ENCODE measurements around the gene KLF15. TPM values are rescaled to one million over a fixed set of nuclear protein-coding genes. Genes with fewer than 3 reads are reported as not detected.

Gene KLF15
- total RNA-seq, 1 experiment from 2014 or later, result 3.3 TPM

DNA sequence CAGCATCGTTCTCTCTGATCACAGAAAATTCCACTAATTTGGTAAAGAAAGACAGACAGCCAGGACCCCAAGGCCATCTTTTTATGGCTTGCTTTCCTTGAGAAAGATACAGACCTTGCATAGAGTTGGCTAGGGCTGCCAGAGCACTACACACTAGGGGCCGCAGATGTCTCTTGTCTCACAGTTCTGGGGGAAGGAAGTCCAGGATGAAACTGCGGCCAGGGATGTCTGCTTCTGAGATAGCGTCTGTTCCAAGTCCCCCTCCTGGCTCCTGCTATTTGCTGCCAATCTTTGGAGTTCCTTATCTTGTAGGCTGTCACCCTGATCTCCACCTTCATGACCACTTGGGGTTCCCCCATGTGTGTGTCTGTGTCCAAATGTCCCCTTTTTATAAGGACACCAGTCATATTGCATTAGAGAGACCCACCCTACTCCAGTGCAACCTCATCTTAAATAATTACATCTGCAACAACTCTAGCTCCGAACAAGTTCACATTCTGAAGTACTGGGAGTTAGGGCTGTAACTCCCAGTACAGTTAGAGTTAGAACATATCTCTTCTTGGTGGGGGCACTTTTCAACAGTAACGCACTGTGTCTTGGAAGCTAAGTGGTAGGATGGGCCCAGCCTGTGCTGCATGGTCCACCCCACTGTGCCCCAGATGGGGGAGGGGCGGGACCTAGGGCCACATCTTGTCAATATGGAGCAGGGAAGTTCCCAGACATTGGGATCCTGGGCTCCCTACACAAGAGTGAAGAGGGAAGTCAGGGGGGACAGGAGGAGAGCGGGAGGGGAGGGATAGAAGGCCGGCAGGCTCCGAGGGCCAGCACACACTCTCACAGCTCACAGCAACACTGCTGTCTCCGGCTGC, 42.2 kb downstream of the KLF15 start:
- no TSS peak for BruUV-seq (replicated peaks)
- CTCF ChIA-PET, result no interaction called here
- no peaks in the 10 kb centered on the region for H4K20me1 ChIP-seq (ENCODE audit: insufficient read depth)
- no peak overlapping the region for H3K9ac ChIP-seq (ENCODE audit: low read length)
- no peaks in the 10 kb centered on the region for H3K4me1 ChIP-seq (ENCODE audit: control insufficient read depth in 1 of 2, insufficient read depth in 2 of 2, low read length in 2 of 2)
- RAD21 ChIA-PET (ENCODE audit: low non-redundant PET in 1 of 2, low total read pairs in 2 of 2, uncharacterized antibody in 2 of 2, unreplicated experiment in 2 of 2), result no interaction called here
- intact Hi-C loops (cut with micrococcal nuclease), result no loop called here
- H3K79me2 ChIP-seq (ENCODE audit: insufficient read depth, low read length), result no peaks in the 10 kb centered on the region
- TF ChIP-seq POLR2A (IDR thresholded peaks at IDR 0.05; ENCODE audit: borderline replicate concordance, extremely low read depth, insufficient read depth, insufficient read length) (no peak), EZH2 (IDR thresholded peaks at IDR 0.05) (no peak), CEBPB (IDR thresholded peaks at IDR 0.05; ENCODE audit: low read depth) (no peak), EGR1 (IDR thresholded peaks at IDR 0.05; ENCODE audit: low read depth) (no peak), EZH2phosphoT487 (IDR thresholded peaks at IDR 0.05; ENCODE audit: borderline replicate concordance) (no peak), POLR2AphosphoS5 (IDR thresholded peaks at IDR 0.05; ENCODE audit: low read depth, low read length) (no peak), JUND (IDR thresholded peaks at IDR 0.05) (no peak), TCF7L2 (IDR thresholded peaks at IDR 0.05; ENCODE audit: borderline replicate concordance, extremely low read depth, insufficient read depth, insufficient read length) (no peak), SRF (IDR thresholded peaks at IDR 0.05; ENCODE audit: low read depth) (no peak)
- H3K9me2 ChIP-seq (ENCODE audit: insufficient read depth), result no peaks in the 10 kb centered on the region
- no peak overlapping the region for H3K4me3 ChIP-seq (replicated peaks in 1 of 2; ENCODE audit: low read depth in 1 of 2, low read length in 2 of 2)
- DNase-seq (ENCODE audit: low read depth, low spot score) (no peak), ATAC-seq (no peak)
- POLR2A ChIA-PET, result no interaction called here
- H3K27me3 ChIP-seq (ENCODE audit: insufficient read depth, low read length), result no peaks in the 10 kb centered on the region
- H3K9me3 ChIP-seq (ENCODE audit: control insufficient read depth in 1 of 2, insufficient read depth in 1 of 2, low read depth in 1 of 2, low read length in 2 of 2), result no peaks in the 10 kb centered on the region
- no peaks in the 10 kb centered on the region for H3K36me3 ChIP-seq (ENCODE audit: control insufficient read depth in 1 of 2, insufficient read depth in 2 of 2, low read length in 2 of 2)
- H3K27ac ChIP-seq (ENCODE audit: low read depth, low read length), result no peak overlapping the region
- no peak overlapping the region for H2AFZ ChIP-seq (ENCODE audit: low read depth, low read length, poor library complexity, severe bottlenecking)
- H3K4me2 ChIP-seq (ENCODE audit: low read length), result no peak overlapping the region

DNA sequence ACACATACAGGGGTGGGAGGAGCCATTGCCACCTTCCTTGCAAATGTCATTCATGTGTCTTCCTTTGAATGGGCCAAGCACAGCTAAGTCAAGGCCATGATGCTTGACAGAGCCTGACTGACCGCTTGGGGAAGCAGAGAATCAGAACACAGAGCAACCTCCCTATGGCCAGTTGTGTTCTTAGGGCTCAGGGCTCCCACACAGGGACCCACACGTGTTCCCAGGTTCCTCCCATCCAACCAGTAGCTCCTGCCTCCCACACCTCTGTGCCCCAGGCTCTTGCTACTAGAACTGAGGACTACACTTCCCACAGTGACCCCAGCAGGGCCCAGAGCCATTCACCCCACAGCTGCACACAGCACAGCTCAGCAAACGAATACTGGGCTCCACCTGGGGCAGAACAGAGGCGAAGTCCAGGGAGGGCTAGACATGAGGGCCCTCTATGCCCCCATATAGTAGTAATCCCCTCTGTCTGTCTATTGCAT, 42.9 kb downstream of the KLF15 start:
- no peak overlapping the region for H3K9ac ChIP-seq (ENCODE audit: low read length)
- TF ChIP-seq EGR1 (IDR thresholded peaks at IDR 0.05; ENCODE audit: low read depth), result no peak
- TF ChIP-seq RAD21 (IDR thresholded peaks at IDR 0.05; ENCODE audit: low read depth), result no peak
- TF ChIP-seq, protein P1, sequence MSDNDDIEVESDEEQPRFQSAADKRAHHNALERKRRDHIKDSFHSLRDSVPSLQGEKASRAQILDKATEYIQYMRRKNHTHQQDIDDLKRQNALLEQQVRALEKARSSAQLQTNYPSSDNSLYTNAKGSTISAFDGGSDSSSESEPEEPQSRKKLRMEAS (IDR thresholded peaks at IDR 0.05), result no peak
- TF ChIP-seq, protein P2, sequence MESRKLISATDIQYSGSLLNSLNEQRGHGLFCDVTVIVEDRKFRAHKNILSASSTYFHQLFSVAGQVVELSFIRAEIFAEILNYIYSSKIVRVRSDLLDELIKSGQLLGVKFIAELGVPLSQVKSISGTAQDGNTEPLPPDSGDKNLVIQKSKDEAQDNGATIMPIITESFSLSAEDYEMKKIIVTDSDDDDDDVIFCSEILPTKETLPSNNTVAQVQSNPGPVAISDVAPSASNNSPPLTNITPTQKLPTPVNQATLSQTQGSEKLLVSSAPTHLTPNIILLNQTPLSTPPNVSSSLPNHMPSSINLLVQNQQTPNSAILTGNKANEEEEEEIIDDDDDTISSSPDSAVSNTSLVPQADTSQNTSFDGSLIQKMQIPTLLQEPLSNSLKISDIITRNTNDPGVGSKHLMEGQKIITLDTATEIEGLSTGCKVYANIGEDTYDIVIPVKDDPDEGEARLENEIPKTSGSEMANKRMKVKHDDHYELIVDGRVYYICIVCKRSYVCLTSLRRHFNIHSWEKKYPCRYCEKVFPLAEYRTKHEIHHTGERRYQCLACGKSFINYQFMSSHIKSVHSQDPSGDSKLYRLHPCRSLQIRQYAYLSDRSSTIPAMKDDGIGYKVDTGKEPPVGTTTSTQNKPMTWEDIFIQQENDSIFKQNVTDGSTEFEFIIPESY (IDR thresholded peaks at IDR 0.05; ENCODE audit: extremely low read depth, insufficient replicate concordance, low read length), result no peak
- no peak for TF ChIP-seq TCF7L2 (IDR thresholded peaks at IDR 0.05; ENCODE audit: borderline replicate concordance, extremely low read depth, insufficient read depth, insufficient read length)
- TF ChIP-seq SIN3A (IDR thresholded peaks at IDR 0.05; ENCODE audit: low read depth), result no peak
- no peak for TF ChIP-seq CBX3 (IDR thresholded peaks at IDR 0.05; ENCODE audit: low read depth)
- TF ChIP-seq CEBPB (IDR thresholded peaks at IDR 0.05; ENCODE audit: low read depth), result no peak
- TF ChIP-seq POLR2A (IDR thresholded peaks at IDR 0.05; ENCODE audit: borderline replicate concordance, extremely low read depth, insufficient read depth, insufficient read length), result no peak
- TF ChIP-seq EZH2phosphoT487 (IDR thresholded peaks at IDR 0.05; ENCODE audit: borderline replicate concordance), result no peak
- no peak for TF ChIP-seq YY1 (IDR thresholded peaks at IDR 0.05; ENCODE audit: extremely low read depth, insufficient replicate concordance, low read depth, low read length)
- TF ChIP-seq FOSL1 (IDR thresholded peaks at IDR 0.05; ENCODE audit: low read depth), result no peak
- no peak for TF ChIP-seq ZNF274 (IDR thresholded peaks at IDR 0.05; ENCODE audit: low read depth, low read length)
- TF ChIP-seq ELF1 (IDR thresholded peaks at IDR 0.05; ENCODE audit: borderline replicate concordance, low read depth), result no peak
- TF ChIP-seq, protein P3, sequence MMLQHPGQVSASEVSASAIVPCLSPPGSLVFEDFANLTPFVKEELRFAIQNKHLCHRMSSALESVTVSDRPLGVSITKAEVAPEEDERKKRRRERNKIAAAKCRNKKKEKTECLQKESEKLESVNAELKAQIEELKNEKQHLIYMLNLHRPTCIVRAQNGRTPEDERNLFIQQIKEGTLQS (IDR thresholded peaks at IDR 0.05), result no peak

More for the DNA sequence above, 42.9 kb downstream of the KLF15 start:
- ChIA-PET RAD21 (ENCODE audit: low non-redundant PET in 1 of 2, low total read pairs in 2 of 2, uncharacterized antibody in 2 of 2, unreplicated experiment in 2 of 2) (no interaction called here), CTCF (no interaction called here), POLR2A (no interaction called here)
- no TSS peak for BruUV-seq (replicated peaks)
- Histone ChIP-seq H3K36me3 (ENCODE audit: control insufficient read depth in 1 of 2, insufficient read depth in 2 of 2, low read length in 2 of 2) (no peaks in the 10 kb centered on the region), H3K79me2 (ENCODE audit: insufficient read depth, low read length) (no peaks in the 10 kb centered on the region), H3K27me3 (ENCODE audit: insufficient read depth, low read length) (no peaks in the 10 kb centered on the region), H4K20me1 (ENCODE audit: insufficient read depth) (no peaks in the 10 kb centered on the region), H3K4me1 (ENCODE audit: control insufficient read depth in 1 of 2, insufficient read depth in 2 of 2, low read length in 2 of 2) (no peaks in the 10 kb centered on the region), H3K9me3 (ENCODE audit: control insufficient read depth in 1 of 2, insufficient read depth in 1 of 2, low read depth in 1 of 2, low read length in 2 of 2) (no peaks in the 10 kb centered on the region), H3K9me2 (ENCODE audit: insufficient read depth) (no peaks in the 10 kb centered on the region), H3K27ac (ENCODE audit: low read depth, low read length) (no peak overlapping the region), H3K4me3 (replicated peaks in 1 of 2; ENCODE audit: low read depth in 1 of 2, low read length in 2 of 2) (no peak overlapping the region), H2AFZ (ENCODE audit: low read depth, low read length, poor library complexity, severe bottlenecking) (no peak overlapping the region), H3K4me2 (ENCODE audit: low read length) (no peak overlapping the region)
- ATAC-seq (no peak), DNase-seq (ENCODE audit: low read depth, low spot score) (no peak)
- intact Hi-C loops (cut with micrococcal nuclease), result no loop called here

All from HCT116 (cell line).